Stimulated activated CD4-positive, alpha-beta T cell treated with anti-CD3 and anti-CD28 coated beads, Interleukin-12 subunit alpha, Interleukin-12 subunit beta, amount 100 ng/mL, for 24 hours (primary cell): ENCODE measurements around the gene PRC1.
A peak's percentile ranks its signal among the peaks of the same experiment; 100 is the strongest.

Source experiments
- DNase-seq, 2 experiments: peaks; one replicate each; pipeline ENCODE4 v3.0.0-alpha.2; 2020; ENCODE audit warnings: low read depth in 2 of 2

PRC1 gene

GRCh38 chr15:90955624-90956273 is 38.6 kb downstream of the PRC1 start:
- no peak for DNase-seq

GRCh38 chr15:90954712-90955623 is 39.4 kb downstream of the PRC1 start, which contains the start of gene RCCD1:
Gene RCCD1 (plus strand): TSS chr15:90954884. CDS start chr15:90956735, 1,851 bp downstream.
- DNase-seq: peak; percentile 76 to 91

GRCh38 chr15:90953947-90954711 is 40.2 kb downstream of the PRC1 start:
- no peak for DNase-seq

- no peak for DNase-seq
Observed at GRCh38 chr15:90952901-90953677, 41.2 kb downstream of the PRC1 start.

- no peak for DNase-seq
Observed at GRCh38 chr15:90950676-90951075, 43.7 kb downstream of the PRC1 start.

GRCh38 chr15:90949979-90950675 is 44.2 kb downstream of the PRC1 start:
- no peak for DNase-seq

GRCh38 chr15:90948506-90948905 is 45.8 kb downstream of the PRC1 start:
- DNase-seq: no peak

- DNase-seq: no peak
Observed at GRCh38 chr15:90947577-90948357, 46.6 kb downstream of the PRC1 start.

- no peak for DNase-seq
Observed at GRCh38 chr15:90946941-90947576, 47.3 kb downstream of the PRC1 start.

GRCh38 chr15:90946538-90946937 is 47.8 kb downstream of the PRC1 start:
- no peak for DNase-seq

- no peak for DNase-seq
Observed at GRCh38 chr15:90945091-90945490, 49.2 kb downstream of the PRC1 start.

- no peak for DNase-seq
Observed at GRCh38 chr15:90942354-90943120, 51.8 kb downstream of the PRC1 start.

GRCh38 chr15:90941038-90941437 is 53.3 kb downstream of the PRC1 start:
- DNase-seq: no peak

GRCh38 chr15:90939756-90940155 is 54.6 kb downstream of the PRC1 start:
- no peak for DNase-seq

GRCh38 chr15:90938261-90938660 is 56.1 kb downstream of the PRC1 start:
- DNase-seq: no peak

GRCh38 chr15:90936823-90937222 is 57.5 kb downstream of the PRC1 start:
- DNase-seq: no peak

- DNase-seq: peak; percentile 82 to 96
Observed at GRCh38 chr15:90934949-90935751, 59.2 kb downstream of the PRC1 start, which contains the start of gene UNC45A. Gene UNC45A (plus strand): TSS chr15:90935285. CDS start chr15:90935325, 40 bp downstream.
